ENCODE measurements around the gene LIG1. TPM values are rescaled to one million over a fixed set of nuclear protein-coding genes. Genes with fewer than 3 reads are reported as not detected.
A peak's percentile ranks its signal among the peaks of the same experiment; 100 is the strongest.

Gene LIG1
- total RNA-seq, 1 experiment from 2014 or later, result 146 TPM

DNA sequence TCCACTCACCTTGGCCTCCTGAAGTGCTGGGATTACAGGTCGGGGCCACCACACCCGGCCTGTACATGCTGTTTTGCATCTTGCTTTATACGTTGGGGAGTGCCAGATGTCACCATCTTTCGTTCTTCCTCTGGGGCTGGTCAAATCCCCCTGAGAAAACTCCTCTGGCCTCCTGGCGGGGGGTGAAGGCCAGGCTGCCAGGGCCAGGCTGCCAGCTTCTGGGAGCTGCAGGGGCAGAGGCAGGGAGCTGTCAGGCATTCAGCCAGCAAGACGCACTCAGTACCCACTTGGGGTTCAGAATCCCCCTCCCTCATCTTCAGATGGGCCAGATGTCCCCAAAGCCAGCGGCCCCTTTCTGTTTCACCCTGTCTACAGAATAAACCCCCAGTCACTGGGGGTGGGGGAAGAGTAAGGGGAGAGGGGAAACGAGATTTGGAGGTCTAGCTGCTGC is 16.4 kb upstream of the LIG1 start:
- in situ Hi-C loops (cut with HindIII; ENCODE audit: low pct_unique_long_range_greater_than_20kb, low sequenced_read_pairs), result no loop called here

DNA sequence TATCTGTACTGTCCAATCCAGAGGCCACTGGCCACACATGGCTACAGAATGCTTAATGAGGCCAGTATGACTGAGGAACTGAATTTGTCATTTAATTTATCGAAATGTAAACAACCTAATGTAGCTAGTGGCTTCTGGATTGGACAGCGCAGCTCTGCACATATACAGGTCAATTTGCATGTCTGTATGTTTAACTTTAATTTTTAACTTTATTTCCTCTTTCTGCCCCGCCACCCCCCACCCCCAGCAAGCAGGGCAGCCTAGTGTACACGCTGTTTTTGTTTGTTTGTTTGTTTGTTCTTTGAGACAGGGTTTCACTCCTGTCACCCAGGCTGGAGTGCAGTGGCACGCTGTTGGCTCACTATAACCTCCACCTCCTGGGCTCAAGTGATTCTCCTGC is 15.9 kb upstream of the LIG1 start:
- in situ Hi-C loops (cut with HindIII; ENCODE audit: low pct_unique_long_range_greater_than_20kb, low sequenced_read_pairs), result no loop called here
- DNase-seq (ENCODE audit: low read depth), result no peak

More for the DNA sequence above, 16.4 kb upstream of the LIG1 start:
- no peak for DNase-seq (ENCODE audit: low read depth)

DNA sequence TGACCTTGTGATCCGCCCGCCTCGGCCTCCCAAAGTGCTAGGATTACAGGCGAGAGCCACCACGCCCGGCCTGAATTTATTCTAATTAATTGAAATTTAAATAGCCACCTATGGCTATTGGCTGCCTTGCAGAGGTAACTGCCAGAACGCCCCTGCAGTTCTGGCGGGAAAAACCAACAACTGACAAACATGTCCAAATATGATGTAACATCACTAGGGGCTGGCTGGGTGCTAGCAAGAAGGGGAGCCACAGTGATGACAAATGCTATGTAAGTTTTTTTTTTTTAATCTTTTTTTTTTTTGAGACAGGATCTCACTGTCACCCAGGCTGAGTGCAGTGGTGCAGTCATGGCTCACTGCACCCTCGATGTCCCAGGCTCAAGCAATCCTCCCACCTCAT is 13.2 kb upstream of the LIG1 start:
- in situ Hi-C loops (cut with HindIII; ENCODE audit: low pct_unique_long_range_greater_than_20kb, low sequenced_read_pairs), result no loop called here
- DNase-seq (ENCODE audit: low read depth), result no peak

DNA sequence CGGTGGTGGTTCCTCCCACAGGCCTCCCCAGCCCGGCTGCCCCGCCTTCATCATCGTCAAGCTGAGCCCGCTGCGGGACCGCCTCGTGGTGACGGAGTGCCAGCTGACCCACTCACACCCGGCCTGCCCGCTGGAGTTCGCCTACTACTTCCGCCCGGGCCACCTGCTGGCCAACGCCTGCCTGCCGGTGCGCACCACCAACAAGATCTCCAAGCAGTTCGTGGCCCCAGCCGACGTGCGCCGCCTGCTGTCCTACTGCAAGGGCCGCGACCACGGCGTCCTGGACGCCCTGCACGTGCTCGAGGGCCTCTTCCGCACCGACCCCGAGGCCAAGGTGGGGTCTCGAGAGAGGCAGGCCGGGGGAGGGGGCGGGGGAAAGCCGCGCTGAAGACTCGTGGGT is 12.3 kb upstream of the LIG1 start:
- in situ Hi-C loops (cut with HindIII; ENCODE audit: low pct_unique_long_range_greater_than_20kb, low sequenced_read_pairs), result no loop called here

DNA sequence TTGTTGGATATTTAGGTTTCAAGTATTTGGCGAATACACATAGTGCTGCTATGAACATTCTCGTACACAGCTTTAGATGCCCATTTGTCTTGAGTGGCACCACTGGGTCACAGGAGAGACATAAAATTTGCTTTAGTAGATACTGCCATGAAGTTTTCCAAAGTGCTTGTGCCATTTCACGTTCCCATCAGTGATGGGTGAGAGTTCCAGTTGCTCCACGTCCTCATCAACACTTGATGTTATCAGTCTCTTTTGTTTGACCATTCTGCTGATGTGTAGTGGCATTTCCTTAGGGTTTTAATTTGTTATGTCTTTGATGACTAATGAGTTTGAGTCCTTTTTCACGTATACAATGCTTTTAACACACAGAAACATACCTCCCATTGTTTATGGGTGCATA is 11.4 kb upstream of the LIG1 start:
- DNase-seq (ENCODE audit: low read depth), result no peak
- in situ Hi-C loops (cut with HindIII; ENCODE audit: low pct_unique_long_range_greater_than_20kb, low sequenced_read_pairs), result no loop called here

More for the DNA sequence above, 12.3 kb upstream of the LIG1 start:
- no peak for DNase-seq (ENCODE audit: low read depth)

DNA sequence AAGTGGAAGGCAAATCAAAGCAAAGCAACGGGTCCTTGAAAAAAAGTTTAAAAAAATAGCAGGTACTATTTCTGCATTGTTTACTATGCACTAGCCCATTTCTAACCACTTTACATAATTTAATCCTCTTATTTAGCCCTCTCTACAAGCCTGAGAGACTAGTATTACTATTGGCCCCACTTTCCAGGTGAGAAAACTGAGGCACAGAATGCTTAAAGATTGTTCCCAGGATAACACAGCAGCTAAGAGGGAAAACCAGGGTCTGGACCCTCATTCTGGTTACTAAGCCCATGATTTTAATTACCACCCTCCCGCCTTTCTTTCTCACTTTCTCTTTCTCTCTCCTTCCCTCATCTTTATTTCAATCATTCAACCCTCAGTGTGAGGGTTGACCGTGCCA is 6.1 kb upstream of the LIG1 start:
- DNase-seq (ENCODE audit: low read depth), result no peak
- in situ Hi-C loops (cut with HindIII; ENCODE audit: low pct_unique_long_range_greater_than_20kb, low sequenced_read_pairs), result no loop called here

DNA sequence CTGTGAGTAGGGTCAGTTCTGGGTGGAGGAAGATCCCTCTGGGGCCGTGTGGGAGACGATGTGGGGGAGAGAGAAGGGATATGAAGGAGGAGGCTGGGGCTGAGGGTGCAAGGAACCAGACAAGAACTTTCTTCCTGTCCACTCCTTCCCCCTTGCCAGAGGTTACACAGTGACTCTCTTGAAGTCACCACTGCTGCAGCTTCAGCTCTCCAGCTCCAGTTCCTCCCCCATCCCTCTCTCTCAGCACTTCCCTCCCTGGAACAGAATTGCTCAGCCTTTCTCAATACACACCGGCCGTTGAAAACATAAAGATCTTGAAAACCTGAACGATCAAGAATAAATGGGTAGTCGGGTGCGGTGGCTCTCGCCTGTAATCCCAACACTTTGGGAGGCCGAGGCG is 5.4 kb upstream of the LIG1 start:
- DNase-seq (ENCODE audit: low read depth), result no peak
- in situ Hi-C loops (cut with HindIII; ENCODE audit: low pct_unique_long_range_greater_than_20kb, low sequenced_read_pairs), result no loop called here

DNA sequence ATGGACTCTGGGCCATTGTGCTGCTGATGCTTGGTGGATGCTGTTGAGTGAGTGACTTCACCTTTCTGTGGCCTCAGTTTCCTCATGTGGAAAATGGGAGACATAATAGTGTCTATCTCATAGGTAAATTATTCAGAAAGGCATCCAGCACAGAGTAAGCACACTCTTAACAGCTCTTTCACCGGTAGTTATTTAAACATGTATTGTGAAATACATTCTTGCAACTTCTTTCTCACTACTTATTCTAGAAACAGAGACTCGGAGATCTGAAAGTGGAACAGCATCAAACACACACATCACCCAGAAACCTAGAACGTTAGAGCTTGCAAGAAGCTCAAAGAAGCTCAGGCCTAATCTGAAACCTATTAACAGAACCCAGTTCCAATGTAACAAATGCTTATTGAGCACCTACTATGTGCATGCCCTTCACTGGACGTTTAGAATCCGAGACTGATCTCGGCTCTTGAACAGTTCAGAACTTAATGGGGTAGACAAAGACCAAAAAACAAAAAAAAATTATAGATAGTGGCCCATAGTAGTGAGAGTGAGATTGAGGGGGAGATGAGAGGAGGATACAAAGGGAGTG is 4.4 kb upstream of the LIG1 start:
- in situ Hi-C loops (cut with HindIII; ENCODE audit: low pct_unique_long_range_greater_than_20kb, low sequenced_read_pairs), result no loop called here
- DNase-seq (ENCODE audit: low read depth), result no peak

DNA sequence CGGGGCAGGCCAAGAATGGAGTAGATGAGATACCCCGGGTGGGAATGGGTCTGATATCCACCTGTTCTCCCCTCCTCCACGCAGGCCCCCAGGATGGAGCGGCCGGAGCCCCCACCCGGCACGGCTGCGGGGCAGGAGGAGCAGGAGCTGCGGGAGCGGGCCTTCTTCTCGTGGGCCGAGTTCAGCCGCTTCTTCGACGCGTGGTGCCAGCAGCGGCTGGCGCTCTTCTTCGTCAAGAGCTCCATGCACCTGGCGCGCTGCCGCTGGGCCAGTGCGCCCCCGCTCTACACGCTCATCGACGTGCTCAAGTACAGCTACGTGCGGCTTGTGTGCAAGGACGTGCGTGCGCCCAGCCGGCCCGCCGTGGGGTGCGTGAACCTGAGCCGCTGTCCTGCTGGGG is 1.6 kb upstream of the LIG1 start:
- in situ Hi-C loops (cut with HindIII; ENCODE audit: low pct_unique_long_range_greater_than_20kb, low sequenced_read_pairs), result no loop called here
- DNase-seq (ENCODE audit: low read depth), result no peak

DNA sequence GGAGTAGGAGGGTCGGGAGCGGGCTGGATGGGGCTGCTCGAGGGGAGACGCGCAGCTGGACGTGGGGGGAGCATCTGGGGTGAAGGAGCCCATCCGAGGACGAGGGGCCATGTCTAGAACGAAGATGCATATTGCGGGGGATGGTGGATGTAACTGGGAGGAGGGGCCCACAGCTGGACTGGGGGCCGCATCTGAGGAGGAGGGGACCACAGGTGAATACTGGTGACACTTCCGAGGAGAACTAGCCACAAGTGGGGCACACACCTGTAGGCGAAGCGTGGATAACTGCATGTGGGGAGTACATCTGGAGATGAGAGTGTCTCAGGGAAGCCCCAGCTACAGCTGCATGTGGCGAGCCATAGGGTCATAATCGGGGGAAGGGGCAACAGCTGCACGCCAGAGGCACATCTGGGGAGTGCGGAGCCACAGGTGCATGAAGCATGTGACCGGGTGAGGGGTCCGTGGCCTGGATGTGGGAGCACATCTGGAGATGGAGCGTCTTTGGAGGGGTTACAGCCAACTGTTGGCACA is 738 bp upstream of the LIG1 start:
- DNase-seq (ENCODE audit: low read depth), result no peak
- in situ Hi-C loops (cut with HindIII; ENCODE audit: low pct_unique_long_range_greater_than_20kb, low sequenced_read_pairs), result no loop called here

DNA sequence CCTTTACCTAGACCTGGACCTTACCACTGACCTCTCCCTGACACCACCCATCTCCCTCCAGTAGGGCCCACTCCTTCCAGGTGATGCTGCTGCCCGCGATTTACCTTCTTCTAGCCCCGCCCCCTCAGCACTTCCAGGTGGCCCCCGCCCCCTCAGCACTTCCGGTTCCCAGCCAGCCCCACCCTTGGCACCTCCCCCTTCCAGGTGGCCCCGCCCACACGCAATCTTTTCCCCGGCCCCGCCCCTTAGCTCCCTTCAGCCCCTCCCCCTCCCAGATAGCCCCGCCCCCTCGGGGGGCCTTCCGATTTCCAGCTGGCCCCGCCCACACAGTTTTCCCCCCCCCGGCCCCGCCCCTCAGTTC is 586 bp downstream of the LIG1 start:
- in situ Hi-C loops (cut with HindIII; ENCODE audit: low pct_unique_long_range_greater_than_20kb, low sequenced_read_pairs), result no loop called here
- DNase-seq (ENCODE audit: low read depth), result peak; percentile 35

DNA sequence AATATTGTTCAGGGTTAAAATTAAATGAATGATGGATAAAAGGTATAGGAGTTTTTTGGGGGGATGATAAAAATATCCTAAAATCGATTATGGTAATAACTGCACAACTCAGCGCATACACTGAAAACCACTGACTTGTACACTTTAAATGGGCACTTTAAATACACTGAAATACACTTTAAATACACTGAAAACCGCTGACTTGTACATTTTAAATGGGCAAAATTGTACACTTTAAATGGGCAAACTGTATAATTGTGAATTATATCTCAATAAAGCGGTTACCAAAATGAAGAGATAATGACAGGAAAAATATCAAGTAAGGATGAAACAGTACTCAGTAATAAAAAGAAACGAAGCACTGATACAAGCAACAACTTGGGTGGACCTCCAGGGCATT is 1.5 kb downstream of the LIG1 start:
- no peak for DNase-seq (ENCODE audit: low read depth)
- in situ Hi-C loops (cut with HindIII; ENCODE audit: low pct_unique_long_range_greater_than_20kb, low sequenced_read_pairs), result no loop called here

DNA sequence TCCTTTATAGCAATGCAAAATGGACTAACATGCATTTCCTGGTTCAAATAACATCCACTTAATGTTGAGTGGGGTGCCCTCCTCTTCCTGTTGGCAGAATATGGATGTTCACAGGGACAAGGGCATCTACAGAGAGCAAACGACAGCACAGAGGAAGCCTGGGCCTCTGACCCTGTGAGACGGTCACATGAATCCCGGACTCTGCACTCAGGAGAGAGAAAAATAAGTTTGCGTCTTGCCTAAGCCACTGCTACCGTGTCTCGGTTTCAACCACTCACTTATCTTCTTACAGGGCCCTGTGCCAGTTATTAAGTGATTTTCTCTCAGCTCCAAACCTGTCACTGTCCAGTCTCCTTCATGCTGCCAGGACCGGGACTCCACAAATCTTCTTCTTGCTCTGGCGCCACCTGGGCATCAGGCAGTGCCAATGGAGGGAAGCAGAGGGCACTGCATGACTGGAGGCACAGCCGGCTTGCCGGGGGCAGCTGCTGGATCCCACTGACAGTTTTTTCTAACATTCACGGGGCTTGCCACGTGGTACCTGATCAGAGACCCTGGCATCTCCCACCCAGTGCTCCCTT is 11.8 kb downstream of the LIG1 start:
- DNase-seq (ENCODE audit: low read depth), result no peak
- in situ Hi-C loops (cut with HindIII; ENCODE audit: low pct_unique_long_range_greater_than_20kb, low sequenced_read_pairs), result no loop called here

DNA sequence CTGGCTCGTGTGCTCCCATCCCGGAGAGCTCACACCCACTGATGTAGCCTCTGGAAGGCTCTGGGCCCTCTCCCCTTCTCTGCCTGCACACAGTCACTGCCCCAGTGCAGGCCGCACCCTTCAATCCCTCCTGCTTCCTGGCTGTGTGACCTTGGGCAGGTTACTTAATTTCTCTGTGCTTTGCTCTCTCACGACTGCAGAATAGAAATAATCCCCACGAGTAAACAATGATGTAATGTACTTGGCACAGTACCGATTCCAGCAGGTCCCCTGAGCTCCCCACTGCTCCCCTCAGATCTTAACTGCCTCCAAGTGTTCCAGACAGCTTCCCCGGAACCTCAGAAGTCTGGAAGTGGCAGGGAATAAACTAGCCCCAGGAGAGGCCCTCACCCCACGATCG is 16.1 kb downstream of the LIG1 start:
- in situ Hi-C loops (cut with HindIII; ENCODE audit: low pct_unique_long_range_greater_than_20kb, low sequenced_read_pairs), result no loop called here
- DNase-seq (ENCODE audit: low read depth), result no peak

DNA sequence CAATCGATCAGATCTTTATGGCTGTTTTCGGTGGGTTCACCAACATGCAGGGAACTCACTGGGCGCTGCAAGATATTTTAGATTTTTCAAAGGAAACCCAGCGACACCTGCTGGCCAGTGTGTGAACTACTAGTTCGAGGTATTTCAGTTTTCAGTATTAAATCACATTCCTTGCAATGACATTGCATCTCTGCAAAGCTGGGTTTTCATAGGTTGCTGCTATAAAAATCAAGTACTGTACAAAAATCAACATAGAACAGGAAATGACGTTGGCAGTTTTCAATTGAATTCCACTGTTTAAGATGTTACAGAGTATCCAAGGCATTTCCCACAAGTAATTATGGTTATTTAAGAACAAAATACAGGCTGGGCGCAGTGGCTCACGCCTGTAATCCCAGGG is 17.6 kb downstream of the LIG1 start:
- DNase-seq (ENCODE audit: low read depth), result peak; percentile 95
- in situ Hi-C loops (cut with HindIII; ENCODE audit: low pct_unique_long_range_greater_than_20kb, low sequenced_read_pairs), result no loop called here

DNA sequence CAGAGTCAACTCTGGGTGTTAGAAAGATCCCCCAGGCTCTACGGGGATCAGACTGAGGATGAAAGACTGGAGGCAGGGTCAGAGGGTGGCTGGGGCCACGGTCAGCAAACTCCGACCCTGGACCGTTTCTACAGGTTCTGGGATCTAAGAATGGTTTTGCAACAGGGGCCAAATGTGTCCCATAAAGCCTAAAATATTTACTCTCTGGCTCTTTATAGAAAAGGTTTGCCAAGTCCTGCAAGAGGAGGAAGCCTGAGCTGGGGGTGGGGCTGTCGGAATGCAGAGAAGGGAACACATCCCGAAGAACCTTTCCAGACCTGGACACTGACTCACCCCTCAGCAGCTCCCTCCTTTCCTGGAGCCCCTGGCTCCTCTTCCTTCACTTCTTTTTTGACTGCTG is 20.7 kb downstream of the LIG1 start:
- no peak for DNase-seq (ENCODE audit: low read depth)
- in situ Hi-C loops (cut with HindIII; ENCODE audit: low pct_unique_long_range_greater_than_20kb, low sequenced_read_pairs), result no loop called here

DNA sequence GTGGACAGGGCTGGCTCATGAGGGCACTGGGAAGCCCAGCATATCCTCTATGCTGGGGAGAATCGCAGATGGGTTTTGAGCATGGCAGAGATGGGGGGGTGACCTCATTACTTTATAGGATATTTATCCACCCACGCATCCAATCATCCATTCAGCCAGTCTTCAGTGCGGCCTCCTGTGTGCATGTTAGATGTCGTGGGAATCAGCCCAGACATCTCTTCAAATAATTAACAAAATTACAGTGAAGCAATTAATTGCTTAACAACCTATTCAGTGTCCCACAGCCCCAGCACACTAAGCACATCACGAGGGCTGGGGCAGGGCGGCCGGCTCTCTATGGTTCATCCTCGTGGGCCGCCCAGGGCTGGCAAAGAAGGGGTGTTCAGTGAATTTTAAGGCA is 21.6 kb downstream of the LIG1 start:
- in situ Hi-C loops (cut with HindIII; ENCODE audit: low pct_unique_long_range_greater_than_20kb, low sequenced_read_pairs), result no loop called here
- no peak for DNase-seq (ENCODE audit: low read depth)

DNA sequence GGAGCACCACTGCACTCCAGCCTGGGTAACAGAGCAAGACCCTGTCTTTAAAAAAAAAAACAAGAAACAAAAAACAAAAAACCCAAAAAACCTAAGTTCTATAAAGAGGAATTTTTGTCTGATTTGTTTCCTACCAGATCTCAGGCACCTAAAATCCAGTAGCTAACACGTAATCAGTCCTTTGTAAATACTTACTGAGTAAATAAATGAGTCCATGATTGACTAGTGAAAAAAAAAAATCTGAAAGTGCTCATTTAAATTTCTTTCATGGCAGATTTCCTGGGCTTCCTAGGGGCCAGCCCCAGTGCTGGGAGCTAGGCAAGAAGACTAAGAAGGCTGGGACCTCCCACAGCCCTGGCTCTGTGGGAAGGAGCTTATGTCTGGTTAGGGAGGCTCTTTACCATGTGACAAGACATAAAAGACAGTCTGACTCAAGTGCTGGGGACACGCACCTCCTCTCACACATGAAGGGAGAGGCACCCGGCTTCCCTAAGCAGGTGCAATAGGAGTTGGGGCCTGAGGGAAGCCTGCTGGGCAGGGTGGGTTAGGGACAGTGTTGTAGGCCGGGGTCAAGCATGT is 22.5 kb downstream of the LIG1 start:
- in situ Hi-C loops (cut with HindIII; ENCODE audit: low pct_unique_long_range_greater_than_20kb, low sequenced_read_pairs), result no loop called here
- DNase-seq (ENCODE audit: low read depth), result no peak

DNA sequence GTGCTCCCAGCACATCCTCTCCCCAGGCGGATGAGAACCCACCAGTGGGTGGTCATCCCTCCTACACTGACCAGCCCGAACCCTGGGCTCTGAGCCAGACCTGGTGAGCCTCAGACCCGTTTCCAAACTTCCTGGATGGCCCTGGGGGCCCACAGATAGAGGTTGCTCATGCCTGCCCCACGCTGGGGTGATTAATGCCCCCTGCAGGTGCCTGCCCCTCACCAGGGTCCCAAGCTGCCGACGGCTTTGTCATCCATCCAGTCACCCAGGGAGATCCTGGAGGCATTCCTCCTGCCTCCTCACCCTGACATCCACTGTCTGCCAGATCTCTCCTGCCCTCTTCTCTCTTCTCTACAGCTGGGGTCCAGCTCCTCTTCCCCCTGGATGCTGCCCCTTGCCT is 31.1 kb downstream of the LIG1 start:
- in situ Hi-C loops (cut with HindIII; ENCODE audit: low pct_unique_long_range_greater_than_20kb, low sequenced_read_pairs), result no loop called here
- no peak for DNase-seq (ENCODE audit: low read depth)

DNA sequence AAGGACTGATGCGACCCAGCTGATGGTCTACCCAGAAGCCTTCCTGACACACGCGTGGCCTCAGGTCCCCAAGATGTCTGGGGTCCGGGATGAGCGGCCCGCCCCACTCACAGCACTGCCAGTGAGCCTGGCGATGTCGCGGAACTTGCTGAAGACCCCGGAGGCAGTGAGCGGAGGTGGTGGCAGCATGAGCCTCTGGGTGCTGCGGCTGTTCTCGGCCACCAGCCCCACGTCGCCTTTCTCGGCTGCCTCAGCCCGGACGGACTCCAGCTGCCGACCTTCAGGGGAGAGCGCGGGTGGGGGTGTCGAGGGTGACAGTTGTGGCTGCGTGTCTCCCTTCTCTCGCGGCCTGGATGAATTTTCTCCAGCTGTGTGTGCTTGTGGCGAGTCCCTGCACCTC is 32.7 kb downstream of the LIG1 start:
- in situ Hi-C loops (cut with HindIII; ENCODE audit: low pct_unique_long_range_greater_than_20kb, low sequenced_read_pairs), result no loop called here
- no peak for DNase-seq (ENCODE audit: low read depth)
